ENCODE results near the gene CARS2.

DNA sequence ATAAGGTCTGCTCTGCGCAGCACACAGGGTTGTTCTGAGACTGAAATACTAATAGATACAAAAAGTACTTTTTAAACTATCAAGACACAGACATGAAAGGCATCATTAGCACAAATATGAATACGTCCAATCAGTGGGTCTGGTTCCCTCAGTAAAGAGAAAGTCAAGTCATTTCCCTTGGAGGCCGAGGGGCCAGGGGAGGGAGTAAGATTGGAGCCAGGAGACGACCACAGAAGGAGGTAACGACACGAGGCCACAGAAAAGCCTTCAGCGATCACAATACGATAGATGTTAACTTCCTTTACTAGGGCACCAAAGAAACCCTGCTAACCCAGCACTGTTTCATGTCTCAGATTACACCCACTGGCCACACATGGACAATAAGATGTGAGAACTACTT lies 5.3 kb downstream of the CARS2 start:
- TF ChIP-seq, protein P1, sequence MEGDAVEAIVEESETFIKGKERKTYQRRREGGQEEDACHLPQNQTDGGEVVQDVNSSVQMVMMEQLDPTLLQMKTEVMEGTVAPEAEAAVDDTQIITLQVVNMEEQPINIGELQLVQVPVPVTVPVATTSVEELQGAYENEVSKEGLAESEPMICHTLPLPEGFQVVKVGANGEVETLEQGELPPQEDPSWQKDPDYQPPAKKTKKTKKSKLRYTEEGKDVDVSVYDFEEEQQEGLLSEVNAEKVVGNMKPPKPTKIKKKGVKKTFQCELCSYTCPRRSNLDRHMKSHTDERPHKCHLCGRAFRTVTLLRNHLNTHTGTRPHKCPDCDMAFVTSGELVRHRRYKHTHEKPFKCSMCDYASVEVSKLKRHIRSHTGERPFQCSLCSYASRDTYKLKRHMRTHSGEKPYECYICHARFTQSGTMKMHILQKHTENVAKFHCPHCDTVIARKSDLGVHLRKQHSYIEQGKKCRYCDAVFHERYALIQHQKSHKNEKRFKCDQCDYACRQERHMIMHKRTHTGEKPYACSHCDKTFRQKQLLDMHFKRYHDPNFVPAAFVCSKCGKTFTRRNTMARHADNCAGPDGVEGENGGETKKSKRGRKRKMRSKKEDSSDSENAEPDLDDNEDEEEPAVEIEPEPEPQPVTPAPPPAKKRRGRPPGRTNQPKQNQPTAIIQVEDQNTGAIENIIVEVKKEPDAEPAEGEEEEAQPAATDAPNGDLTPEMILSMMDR (IDR thresholded peaks at IDR 0.05) = no peak
- no peak for TF ChIP-seq POLR2AphosphoS5 (IDR thresholded peaks at IDR 0.05; ENCODE audit: low read depth, low read length)
- TF ChIP-seq, protein P2, sequence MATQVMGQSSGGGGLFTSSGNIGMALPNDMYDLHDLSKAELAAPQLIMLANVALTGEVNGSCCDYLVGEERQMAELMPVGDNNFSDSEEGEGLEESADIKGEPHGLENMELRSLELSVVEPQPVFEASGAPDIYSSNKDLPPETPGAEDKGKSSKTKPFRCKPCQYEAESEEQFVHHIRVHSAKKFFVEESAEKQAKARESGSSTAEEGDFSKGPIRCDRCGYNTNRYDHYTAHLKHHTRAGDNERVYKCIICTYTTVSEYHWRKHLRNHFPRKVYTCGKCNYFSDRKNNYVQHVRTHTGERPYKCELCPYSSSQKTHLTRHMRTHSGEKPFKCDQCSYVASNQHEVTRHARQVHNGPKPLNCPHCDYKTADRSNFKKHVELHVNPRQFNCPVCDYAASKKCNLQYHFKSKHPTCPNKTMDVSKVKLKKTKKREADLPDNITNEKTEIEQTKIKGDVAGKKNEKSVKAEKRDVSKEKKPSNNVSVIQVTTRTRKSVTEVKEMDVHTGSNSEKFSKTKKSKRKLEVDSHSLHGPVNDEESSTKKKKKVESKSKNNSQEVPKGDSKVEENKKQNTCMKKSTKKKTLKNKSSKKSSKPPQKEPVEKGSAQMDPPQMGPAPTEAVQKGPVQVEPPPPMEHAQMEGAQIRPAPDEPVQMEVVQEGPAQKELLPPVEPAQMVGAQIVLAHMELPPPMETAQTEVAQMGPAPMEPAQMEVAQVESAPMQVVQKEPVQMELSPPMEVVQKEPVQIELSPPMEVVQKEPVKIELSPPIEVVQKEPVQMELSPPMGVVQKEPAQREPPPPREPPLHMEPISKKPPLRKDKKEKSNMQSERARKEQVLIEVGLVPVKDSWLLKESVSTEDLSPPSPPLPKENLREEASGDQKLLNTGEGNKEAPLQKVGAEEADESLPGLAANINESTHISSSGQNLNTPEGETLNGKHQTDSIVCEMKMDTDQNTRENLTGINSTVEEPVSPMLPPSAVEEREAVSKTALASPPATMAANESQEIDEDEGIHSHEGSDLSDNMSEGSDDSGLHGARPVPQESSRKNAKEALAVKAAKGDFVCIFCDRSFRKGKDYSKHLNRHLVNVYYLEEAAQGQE (IDR thresholded peaks at IDR 0.05; ENCODE audit: insufficient read depth in 1 of 2, low read depth in 2 of 2, low read length in 1 of 2) = no peak
- no peak for TF ChIP-seq TCF7L2 (IDR thresholded peaks at IDR 0.05; ENCODE audit: low read depth, low read length)
